HG03175 (cell line): ENCODE results near the gene CSMD2.
"Not testable (repeated sequence)": the region's sequence is repeated elsewhere in the genome, so short reads cannot be mapped to it uniquely, and the experiment has no call there.

ENCODE experiments used
- ATAC-seq: cut with Tn5 transposase; IDR thresholded peaks from one replicate; pipeline ENCODE4 v1.9.1; 2021; ENCODE audit warnings: mild to moderate bottlenecking, moderate library complexity; ENCODE audit not compliant: unreplicated experiment

CSMD2 gene

DNA sequence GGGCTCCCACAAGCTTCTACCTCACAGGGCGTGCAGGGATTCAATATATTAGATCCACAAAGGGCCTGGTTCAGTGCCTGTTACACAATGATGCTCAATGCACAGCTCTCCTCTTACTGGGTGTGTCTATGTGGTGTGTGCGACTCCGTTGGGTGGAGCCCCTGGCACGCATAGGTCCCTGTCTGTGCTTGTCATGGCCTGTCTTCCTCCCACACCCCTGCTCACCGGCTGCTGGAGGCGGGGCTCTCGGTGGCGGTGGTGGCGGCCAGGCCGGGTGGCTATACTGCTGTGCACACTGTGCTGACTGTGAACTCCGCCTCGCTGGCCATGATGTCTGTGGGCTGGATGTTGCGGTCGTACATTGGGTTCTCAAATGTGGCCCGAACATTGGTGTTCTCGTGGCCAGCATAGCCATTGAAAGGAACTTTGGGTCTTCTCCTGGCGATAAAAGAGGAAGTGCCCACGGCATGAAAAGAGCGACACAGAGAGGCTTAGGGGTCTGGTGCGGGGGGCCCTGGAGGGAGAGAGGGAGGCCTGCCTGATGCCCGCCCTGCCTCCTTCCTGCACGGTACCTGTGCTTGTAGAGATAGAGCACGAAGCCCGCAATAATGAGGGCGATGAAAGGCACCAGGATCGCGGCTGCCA, 645.7 kb downstream of the CSMD2 start:
- ATAC-seq: no peak

DNA sequence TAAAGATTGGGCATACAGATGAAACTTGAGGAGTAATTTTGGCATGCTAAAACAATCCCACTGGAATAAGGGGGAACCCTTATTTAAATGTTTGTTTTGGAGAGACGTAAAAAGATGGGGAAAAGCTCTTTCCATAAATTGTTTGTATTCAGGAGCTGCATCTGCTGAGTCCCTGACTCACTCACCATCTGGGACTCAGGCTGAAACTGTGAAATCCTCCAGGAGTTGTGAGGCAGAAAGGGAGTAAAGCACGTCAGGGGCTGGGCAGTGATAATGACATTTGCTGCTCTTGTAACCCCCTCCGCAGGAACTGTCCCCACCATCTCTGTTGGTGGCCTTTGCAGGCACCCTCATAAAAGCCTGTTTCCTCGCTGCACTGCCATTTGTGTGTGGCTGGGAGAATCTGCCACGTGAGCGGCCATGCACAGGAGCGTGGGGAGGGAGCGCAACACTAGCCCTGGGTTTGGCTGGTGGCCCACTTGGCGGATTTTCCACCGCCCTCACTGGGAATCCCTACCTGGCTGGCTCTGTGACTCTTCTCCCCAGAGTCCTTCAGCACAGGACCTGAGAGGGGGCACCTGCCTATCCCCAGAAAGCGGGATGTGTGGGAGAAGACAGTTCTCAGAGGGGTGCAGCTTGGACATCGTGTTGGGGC, 647.3 kb downstream of the CSMD2 start:
- no peak for ATAC-seq

DNA sequence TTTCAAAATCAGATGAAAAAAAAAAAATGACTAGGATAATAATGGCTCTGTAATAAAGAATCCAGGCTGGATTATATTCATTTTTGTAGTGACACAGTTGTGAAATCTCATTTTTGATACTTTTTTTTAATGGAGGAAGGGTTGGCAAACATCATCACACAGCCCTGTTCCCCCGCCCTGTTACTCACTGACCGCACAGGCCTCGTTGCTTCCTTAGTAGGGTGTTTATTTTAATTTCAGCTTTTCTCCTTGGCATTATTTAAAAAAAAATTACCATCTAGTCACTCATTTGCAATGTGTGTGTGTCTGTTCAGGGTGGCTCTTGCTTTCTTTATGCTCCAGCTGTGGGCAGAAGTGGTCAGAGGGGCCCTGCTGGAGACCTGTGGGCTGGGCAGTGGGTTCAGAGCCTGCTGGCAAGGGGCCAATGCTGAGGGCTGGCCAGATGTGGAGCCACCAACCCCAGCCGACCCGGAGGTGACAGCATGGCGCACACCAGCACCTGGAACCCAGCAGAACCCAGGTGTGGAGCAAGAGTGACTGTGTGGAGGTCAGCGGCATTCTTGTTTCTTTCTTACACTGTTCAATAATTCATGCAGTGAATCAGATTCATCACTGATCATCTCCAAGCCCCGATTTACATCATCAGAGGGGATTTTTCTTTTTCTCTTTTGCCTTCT, 648.0 kb downstream of the CSMD2 start:
- ATAC-seq: no peak

DNA sequence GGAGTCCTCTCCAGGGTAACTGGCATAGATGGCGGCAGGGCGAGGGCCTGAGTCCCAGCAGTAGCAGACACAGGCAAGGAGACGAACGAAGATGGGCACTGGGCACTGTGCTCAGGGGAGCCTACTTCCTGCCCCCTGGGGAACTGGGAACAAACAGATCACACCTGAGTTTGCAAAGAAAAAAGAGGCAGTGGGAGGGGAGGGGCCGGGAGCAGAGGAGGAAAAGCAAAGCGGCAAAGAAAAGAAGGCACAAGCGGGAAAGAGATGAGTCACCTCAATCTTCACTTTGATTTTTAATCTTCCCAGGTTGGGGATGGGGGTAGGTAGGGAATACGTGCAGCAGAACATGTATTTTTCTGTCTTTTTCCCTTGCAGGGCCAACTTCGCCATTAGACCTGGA, 648.6 kb downstream of the CSMD2 start:
- ATAC-seq: no peak

DNA sequence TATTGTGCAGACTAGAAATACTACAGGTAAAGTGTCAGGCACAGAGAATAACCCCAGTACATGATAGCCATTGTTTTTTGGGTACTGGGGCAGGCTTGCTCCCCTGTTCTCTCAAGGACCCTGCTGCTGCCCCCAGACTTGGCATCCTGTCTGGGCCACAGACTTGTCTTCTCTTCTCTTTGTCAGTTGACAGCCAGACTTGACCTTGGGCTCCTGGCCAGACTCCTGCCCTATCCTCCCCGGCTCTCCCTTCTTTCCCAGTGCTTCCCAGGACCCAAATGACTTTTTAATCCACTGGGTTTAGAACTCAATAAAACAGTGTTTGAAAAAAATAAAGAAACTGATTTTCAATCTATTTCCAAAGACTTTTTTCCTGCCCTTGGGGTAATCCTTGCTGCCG, 649.4 kb downstream of the CSMD2 start:
- ATAC-seq: no peak

DNA sequence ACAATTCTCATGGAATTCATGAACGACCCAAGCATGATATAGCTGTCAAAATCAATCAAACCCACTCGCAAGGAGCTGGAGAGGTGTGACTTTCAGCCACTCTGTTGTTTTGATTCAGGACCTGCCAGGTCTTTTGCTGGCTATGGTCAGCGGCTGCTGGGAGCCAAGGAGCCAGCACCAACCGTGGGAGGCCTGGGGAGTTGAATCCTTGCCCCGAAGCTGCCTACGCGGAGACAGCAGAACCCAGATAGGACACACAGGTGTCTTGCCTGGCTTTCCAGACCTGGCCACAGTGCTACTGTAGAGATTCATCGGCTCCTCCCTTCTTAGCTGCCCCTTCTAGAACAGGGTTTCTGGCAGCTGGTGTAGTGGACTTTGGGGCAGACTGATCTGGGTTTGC, 649.9 kb downstream of the CSMD2 start:
- no peak for ATAC-seq

DNA sequence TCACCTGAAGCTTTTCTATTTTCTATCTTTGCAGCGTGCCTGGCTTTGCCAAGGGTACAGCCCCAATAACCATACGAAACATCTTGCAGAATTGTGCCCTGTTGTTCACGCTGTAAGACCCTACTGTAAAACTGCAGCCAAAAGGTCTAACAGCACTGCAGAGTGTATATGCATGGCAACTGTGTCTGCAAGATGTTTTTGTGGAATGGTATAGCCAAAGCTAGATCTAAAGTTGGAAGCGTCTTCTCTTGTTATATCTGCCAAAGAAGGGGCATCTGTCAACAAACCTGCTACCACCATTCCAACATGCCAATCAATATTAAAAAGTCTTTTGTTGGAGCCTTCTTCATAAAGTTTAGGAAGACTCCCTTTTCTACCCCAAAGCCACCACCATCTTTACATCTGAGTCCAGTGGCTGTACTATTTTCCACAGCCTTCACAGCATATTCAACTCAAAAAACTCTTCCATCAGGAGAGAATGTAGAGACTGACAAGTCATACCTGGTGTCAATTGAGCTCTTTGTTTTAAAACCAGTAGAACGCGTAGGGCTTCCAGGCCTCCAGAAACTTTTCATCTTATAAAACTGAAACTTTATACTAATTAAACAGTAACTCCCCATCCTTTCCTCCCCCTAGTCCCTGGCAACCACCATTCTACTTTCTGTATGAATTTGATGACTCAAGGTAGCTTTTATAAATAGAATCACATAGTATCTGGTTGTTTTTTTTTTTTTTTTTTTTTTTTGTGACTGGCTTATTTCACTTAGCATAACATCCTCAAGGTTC, 652.6 kb downstream of the CSMD2 start:
- ATAC-seq: no peak

DNA sequence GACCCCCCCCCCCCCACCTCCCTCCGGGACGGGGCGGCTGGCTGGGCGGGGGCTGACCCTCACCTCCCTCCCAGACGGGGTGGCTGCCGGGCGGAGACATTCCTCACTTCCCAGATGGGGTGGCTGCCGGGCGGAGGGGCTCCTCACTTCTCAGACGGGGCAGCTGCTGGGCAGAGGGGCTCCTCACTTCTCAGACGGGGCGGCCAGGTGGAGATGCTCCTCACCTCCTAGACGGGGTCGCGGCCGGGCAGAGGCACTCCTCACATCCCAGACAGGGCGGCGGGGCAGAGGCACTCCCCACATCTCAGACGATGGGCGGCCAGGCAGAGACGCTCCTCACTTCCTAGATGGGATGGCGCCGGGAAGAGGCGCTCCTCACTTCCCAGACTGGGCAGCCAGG, 655.8 kb downstream of the CSMD2 start:
- ATAC-seq: not testable (repeated sequence)

DNA sequence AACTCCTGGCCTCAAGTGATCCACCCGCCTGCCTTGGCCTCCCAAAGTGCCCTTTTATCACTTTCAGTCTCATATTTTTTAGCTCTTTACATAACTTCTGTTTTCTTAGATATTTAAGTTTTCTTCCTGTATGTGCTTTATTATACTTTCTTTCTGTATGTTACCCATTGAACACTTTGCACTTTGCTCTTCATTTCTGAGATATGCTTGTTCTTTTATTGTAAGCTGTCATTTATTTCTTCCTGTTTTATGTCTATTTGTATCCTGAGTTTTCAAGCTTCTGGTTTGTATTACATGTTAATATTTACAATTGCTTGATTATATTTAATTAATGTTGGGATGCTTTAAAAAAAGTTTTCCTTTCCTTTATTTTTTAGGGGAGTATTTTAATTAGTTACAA, 656.9 kb downstream of the CSMD2 start:
- ATAC-seq: no peak

DNA sequence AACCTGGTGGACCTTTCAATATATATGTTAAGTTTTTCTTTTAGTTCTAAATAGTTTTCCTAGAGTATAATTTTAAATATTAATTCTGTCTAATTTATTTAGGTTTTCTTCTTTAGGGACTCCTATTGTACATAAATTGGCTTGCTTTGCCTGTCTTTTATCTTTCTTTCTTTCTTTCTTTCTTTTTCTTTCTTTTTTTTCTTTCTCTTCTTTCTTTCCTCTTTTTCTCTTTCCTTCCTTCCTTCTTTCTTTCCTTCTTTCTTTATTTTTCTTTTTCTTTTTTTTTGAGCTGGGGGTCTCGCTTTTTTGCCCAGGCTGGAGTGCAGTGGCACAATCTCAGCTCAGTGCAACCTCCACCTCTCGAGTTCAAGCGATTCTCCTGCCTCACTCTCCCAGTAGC, 657.4 kb downstream of the CSMD2 start:
- no peak for ATAC-seq

DNA sequence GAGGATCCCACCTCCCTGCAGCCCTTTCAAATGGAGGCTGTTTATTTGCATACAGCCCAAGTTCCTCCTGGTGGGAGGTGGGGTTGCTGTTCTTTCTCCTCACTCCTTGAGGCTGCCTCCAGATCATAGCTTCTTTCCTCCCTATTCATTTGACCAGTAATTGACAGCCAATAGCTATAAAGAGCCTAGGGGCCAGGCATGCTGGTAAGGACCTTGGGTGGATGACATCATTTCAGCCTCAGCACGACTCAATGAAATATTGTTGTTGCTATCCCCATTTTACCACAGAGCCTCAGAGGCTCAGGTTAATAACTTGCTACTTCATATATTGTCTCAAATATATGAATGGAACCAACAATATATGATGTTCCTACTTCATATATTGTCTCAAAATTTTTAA, 661.5 kb downstream of the CSMD2 start:
- no peak for ATAC-seq

DNA sequence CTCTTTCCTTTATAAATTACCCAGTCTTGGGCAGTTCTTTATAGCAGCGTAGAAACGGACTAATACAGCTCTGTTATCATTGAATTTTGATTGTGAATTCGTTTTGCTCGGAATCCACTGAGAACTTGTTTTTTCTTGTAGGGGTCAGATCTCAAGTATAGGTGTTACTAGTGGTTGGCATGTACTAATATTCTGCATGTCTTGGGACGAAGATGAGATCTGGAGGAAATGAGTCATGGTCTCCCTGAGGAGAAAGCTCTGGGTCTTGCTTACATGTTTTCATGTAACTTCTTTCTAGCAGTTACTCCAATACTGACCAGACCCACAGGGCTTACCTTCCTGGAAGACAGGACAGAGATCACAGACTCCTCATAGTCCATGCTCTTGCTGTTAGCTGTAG, 662.3 kb downstream of the CSMD2 start:
- ATAC-seq: no peak

DNA sequence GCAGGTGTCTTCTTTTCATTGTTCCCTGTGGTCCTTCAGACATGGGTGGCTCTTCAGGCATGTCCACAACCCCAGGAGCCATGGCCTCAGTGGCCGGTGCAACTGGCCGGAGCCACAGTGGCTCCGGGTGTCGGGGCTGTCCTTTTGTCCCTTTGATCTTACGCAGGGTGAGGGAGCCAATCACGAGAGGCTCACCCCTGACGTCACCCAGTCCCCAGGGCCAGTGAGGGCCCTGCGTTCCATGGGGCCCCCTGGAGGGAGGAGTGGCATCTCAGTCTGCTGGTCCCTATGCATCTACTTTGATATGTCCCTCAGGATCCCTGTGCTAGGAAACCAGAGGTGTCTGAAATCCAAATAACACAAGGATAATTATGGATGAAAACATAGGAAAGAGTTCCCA, 663.3 kb downstream of the CSMD2 start:
- no peak for ATAC-seq

DNA sequence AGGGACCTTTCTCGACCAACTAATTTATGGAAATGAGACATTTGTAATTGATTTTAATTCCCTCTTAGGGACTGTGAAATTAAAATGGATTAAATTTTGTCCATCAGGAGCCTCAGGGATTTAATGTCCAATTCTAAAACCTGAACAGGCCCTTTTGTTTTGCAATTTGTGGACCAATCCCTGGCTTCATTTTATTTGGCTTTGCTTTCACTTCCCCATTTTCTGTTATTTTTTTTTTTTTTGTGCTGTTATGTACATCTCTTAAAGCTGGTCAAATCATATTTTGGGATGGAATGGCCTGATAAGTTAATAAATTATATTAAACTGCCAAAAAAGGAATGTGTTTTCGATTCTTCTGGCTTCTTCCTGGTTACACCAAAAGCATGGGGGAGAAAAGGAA, 663.7 kb downstream of the CSMD2 start:
- no peak for ATAC-seq

DNA sequence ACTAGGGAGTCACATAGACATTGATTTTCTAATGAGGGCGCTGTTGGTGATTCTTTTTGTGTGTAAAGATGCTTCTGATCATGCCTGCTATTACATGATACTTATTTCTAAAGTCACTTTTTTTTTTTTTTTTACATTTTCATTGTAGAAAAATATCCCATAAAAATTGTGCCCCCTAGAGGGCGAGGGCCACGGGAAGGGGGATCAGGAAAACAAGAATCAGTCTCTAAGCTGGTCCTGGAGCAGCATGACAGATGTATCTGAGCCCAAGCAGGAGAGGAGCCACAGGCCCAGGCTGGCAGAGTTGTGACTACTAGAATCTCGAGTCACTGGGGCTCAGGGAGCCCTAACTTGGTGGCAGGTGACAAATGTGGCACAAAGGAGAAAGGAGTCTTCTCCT, 664.5 kb downstream of the CSMD2 start:
- no peak for ATAC-seq

DNA sequence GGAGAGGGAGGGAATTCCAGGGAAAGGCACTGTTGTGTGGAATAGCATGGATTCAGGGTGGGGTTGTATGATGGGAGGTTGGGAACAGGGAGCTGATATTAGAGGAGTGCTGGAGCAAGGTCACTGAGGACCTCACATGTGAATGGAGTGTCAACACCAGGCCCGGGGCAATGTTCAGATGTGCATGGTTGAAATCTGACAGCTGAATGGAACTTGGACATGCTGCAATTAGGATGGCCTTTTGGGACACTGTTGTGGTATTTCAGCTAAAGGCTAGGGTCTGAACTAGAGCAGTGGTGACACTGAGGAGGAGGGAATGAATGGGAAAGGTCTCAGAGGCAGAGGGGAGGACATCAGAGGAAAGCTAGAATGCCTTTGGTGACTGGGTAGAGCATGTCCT, 667.6 kb downstream of the CSMD2 start:
- ATAC-seq: no peak

DNA sequence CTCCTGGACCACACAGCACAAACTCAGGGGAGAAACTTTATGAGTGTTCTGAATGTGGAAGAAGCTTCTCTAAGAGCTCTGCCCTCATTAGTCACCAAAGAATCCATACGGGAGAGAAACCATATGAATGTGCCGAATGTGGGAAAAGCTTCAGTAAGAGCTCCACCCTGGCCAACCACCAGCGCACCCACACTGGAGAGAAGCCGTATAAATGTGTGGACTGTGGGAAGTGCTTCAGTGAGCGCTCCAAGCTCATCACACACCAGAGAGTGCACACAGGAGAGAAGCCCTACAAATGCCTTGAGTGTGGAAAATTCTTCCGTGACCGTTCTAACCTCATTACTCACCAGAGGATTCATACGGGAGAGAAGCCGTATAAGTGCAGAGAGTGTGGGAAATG, 670.1 kb downstream of the CSMD2 start:
- no peak for ATAC-seq

DNA sequence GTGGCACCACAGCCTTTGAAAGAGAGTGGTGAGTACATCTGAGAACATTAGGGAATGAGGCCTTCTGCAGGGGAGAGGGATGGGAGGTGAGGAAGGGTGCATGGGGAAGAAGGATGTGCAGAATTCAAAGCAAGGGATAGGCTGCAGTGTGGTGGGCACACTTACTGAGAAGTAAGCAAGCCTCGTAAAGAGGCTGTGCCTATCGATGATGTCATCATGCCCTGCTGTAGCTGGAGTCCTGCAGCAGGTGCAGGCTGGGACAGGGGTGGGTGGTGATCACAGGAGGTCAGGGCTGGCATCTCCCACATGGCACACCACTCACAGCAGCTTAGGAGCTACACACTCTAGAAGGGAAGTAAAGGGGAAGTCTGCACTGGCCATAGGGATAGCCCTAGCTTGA, 676.4 kb downstream of the CSMD2 start:
- no peak for ATAC-seq

DNA sequence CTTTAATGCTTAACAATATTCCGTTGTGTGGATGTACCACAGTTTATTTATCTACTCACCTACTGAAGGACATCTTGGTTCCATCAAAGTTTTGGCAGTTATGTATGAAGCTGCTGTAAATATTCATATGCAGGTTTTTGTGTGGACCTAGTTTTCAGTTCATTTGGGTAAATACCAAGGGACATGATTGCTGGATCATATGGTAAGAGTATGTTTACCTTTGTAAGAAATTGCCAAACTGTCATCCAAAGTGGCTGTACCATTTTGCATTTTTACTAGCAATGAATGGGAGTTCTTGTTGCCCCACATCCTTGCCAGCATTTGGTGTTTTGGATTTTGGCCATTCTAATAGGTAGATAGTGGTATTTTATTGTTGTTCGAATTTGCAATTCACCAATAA, 682.6 kb downstream of the CSMD2 start:
- no peak for ATAC-seq

DNA sequence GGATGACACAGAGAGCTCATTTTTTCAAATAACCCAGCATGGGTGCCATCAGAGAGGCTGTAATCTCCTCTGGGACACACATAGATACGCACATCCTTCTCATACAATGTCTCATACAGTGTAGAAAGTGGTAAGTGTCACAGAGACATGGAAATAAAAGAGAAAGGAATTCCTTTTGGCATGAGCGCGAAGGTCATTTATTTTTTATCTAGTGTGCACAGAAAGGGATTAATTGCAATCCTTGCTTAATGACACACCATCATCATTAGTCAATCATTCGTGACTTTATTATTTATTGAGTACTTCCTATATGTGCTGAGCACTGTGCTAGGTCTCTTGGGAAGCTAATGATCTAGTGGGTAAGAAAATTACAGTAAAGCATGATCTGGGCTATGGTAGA, 687.6 kb downstream of the CSMD2 start:
- ATAC-seq: no peak

DNA sequence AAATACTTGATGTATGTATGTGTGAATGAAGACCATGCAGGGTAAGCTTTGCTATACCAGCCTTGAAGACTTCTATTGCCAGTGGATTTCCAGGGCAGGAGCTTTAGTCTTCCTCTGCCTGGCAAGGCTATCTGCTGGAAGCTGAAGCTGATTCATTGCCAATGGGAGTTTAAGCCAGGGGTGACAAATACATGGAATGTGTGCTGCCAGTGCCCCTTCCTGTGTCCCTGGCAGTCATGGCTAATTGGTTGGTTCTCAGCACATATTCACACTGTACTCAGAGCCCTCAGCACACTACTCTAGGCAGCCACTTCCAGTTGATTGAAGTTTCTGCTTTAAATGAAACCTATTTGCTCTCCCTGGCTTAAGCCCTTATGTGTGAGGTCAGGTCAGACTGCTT, 691.1 kb downstream of the CSMD2 start:
- no peak for ATAC-seq
